Measurements from ENCODE around the gene RAB33B.
"Not testable (repeated sequence)": the region's sequence is repeated elsewhere in the genome, so short reads cannot be mapped to it uniquely, and the experiment has no call there.

The RAB33B gene

DNA sequence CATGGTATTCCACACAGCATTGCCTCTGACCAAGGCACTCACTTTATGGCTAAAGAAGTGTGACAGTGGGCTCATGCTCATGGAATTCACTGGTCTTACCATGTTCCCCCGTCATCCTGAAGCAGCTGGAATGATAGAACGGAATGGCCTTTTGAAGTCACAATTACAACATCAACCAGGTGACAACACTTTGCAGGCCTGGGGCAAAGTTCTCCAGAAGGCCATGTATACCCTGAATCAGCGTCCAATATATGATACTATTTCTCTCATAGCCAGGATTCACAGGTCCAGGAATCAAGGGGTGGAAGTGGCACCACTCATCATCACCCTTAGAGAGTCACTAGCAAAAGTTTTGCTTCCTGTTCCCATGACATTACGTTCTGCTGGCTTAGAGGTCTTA, 6.8 kb upstream of the RAB33B start:
- H3K27me3 ChIP-seq (ENCODE audit: control insufficient read depth, insufficient read depth, low read length); H3K9ac ChIP-seq (ENCODE audit: low read length); H3K27ac ChIP-seq (ENCODE audit: low read depth, low read length); H3K9me3 ChIP-seq (ENCODE audit: control insufficient read depth, insufficient read depth, low read depth, low read length); H3K36me3 ChIP-seq (ENCODE audit: control insufficient read depth, insufficient read depth, low read length); H3K4me3 ChIP-seq (ENCODE audit: low read depth, low read length); H3K4me1 ChIP-seq (ENCODE audit: control insufficient read depth, insufficient read depth, low read length): not testable (repeated sequence)

DNA sequence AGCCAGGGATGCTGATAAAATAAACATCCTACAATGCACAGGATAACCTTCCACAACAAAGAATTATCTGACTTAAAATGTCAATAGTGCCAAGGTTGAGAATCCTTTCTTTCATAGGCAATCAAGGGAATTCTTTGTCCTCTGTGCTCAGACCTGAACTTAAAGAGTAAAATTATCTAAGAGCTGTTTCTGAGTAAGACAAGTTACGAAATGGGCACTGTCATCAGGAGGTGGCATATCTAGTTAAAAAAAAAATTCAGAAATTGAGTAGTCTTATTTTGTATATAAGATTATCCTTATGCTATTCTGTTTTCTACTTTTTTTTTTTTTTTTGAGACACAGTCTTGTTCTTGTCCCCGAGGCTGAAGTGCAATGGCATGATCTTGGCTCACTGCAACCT, 3.3 kb upstream of the RAB33B start:
- Histone ChIP-seq H3K9me3 (ENCODE audit: control insufficient read depth, insufficient read depth, low read depth, low read length) (no peaks in the 10 kb centered on the region), H3K4me3 (ENCODE audit: low read depth, low read length) (no peak overlapping the region), H3K36me3 (ENCODE audit: control insufficient read depth, insufficient read depth, low read length) (no peaks in the 10 kb centered on the region; the same call in 1 of the 2 replicates), H3K9ac (ENCODE audit: low read length) (no peak overlapping the region), H3K4me1 (ENCODE audit: control insufficient read depth, insufficient read depth, low read length) (peaks cover 11% of the 10 kb centered on the region; the same call in 1 of the 2 replicates), H3K27me3 (ENCODE audit: control insufficient read depth, insufficient read depth, low read length) (no peaks in the 10 kb centered on the region), H3K27ac (ENCODE audit: low read depth, low read length) (no peak overlapping the region)

DNA sequence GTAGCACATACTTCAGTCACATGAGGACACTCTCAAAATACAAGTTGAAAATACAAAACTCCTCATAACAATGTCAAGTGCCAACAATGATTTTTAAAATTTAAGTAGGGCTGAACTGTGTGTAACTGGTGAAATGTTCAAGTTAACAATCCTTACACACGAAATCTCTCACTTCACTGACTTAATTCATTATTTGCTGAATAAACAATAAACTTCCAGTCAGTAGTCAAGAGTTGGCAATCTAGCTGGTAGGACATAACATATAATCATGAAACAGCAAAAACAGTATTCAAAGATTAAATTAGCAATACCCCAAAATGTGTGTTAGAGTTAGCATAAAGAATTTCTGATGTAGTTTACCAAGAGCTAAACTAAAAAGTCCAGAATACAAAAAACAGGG, 1.9 kb upstream of the RAB33B start:
- Histone ChIP-seq H3K4me3 (ENCODE audit: low read depth, low read length) (peak overlapping the region; percentile 98), H3K9me3 (ENCODE audit: control insufficient read depth, insufficient read depth, low read depth, low read length) (no peaks in the 10 kb centered on the region), H3K9ac (ENCODE audit: low read length) (no peak overlapping the region), H3K4me1 (ENCODE audit: control insufficient read depth, insufficient read depth, low read length) (peaks cover 19% of the 10 kb centered on the region), H3K27ac (ENCODE audit: low read depth, low read length) (no peak overlapping the region), H3K27me3 (ENCODE audit: control insufficient read depth, insufficient read depth, low read length) (no peaks in the 10 kb centered on the region), H3K36me3 (ENCODE audit: control insufficient read depth, insufficient read depth, low read length) (no peaks in the 10 kb centered on the region; the same call in 1 of the 2 replicates)

DNA sequence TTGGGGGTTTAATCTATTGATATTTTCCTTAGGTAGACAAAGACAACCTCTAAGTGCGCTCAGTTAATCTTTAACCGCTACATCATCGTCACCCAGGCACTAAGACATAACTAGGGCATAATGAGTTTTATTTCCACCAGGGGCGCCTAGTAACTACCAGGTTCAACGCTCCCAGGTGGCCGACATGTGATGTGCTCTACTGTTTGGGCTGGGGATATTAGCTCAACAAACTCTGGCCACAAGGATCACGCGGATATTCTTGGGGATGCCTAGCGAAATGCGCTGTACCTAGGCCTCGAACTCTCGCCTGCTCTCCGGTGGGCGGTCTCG, 915 bp upstream of the RAB33B start:
- no peaks in the 10 kb centered on the region; the same call in 1 of the 2 replicates for H3K36me3 ChIP-seq (ENCODE audit: control insufficient read depth, insufficient read depth, low read length)
- peaks cover 19% of the 10 kb centered on the region for H3K4me1 ChIP-seq (ENCODE audit: control insufficient read depth, insufficient read depth, low read length)
- H3K27ac ChIP-seq (ENCODE audit: low read depth, low read length), result peak overlapping the region; percentile 74
- no peaks in the 10 kb centered on the region for H3K27me3 ChIP-seq (ENCODE audit: control insufficient read depth, insufficient read depth, low read length)
- H3K9ac ChIP-seq (ENCODE audit: low read length), result peak overlapping the region; percentile 86
- no peaks in the 10 kb centered on the region for H3K9me3 ChIP-seq (ENCODE audit: control insufficient read depth, insufficient read depth, low read depth, low read length)
- peak overlapping the region; percentile 98 for H3K4me3 ChIP-seq (ENCODE audit: low read depth, low read length)

DNA sequence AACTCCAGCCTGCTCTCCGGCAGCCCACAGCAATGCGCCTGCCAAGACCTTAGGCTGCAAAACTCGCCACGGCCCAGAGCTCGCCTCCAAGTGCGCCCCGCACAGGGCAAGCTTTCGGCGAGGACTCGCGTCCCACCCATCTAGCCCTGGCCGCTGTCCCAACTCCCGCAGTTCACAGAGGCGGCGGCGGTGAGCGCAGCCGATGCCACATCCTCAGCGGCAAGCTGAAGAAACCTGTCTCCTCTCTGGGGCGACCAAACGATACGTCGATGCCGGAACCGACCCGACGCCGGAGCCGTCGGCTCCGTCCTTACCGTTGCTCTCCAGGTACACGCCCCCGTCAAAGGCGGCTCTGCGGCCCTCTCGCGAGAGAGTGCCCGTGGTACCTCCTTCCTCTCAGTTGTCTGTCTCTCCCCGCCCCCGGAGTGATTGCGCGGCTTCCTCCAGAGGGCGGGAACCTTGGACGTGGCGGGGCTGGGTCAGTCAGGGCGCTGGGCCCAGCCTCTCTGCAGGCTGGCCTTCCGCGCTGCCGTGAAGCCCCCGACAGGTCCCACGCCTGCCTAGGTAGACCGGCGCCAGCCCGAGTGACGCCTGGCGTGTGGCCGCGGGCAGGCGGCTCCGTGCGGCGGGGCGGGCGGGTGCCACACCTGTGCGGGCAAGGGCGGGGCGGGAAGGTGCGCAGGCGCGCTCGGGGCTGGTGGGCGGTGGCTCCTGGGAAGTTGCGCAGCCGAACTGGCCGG, 380 bp upstream of the RAB33B start:
- Histone ChIP-seq H3K4me1 (ENCODE audit: control insufficient read depth, insufficient read depth, low read length) (peaks cover 22% of the 10 kb centered on the region), H3K27ac (ENCODE audit: low read depth, low read length) (peak overlapping the region; percentile 74), H3K36me3 (ENCODE audit: control insufficient read depth, insufficient read depth, low read length) (no peaks in the 10 kb centered on the region), H3K27me3 (ENCODE audit: control insufficient read depth, insufficient read depth, low read length) (no peaks in the 10 kb centered on the region), H3K4me3 (ENCODE audit: low read depth, low read length) (peak overlapping the region; percentile 98), H3K9me3 (ENCODE audit: control insufficient read depth, insufficient read depth, low read depth, low read length) (no peaks in the 10 kb centered on the region), H3K9ac (ENCODE audit: low read length) (peak overlapping the region; percentile 86)

DNA sequence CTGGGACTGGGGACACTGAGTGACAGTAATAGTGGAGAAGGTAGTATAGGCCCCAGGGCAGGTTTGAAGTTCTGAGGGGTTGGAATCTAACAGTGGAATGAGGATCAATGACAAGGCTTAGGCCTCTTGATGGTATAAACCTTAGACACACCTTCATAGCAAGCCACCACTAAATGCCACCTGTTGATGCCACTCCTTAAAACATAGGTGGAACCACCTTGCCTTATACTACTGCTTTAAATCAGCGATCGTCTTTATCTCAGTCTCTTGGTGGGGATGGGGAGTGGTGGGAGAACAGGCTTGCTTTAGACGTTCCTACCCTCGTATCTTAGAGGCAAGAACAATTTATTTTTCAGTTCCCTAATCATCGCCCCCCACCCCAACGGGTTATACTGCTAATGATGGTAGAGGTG, 1.2 kb downstream of the RAB33B start:
- Histone ChIP-seq H3K9ac (ENCODE audit: low read length) (peak overlapping the region; percentile 86), H3K9me3 (ENCODE audit: control insufficient read depth, insufficient read depth, low read depth, low read length) (no peaks in the 10 kb centered on the region), H3K27ac (ENCODE audit: low read depth, low read length) (no peak overlapping the region), H3K36me3 (ENCODE audit: control insufficient read depth, insufficient read depth, low read length) (no peaks in the 10 kb centered on the region), H3K4me1 (ENCODE audit: control insufficient read depth, insufficient read depth, low read length) (peaks cover 32% of the 10 kb centered on the region), H3K27me3 (ENCODE audit: control insufficient read depth, insufficient read depth, low read length) (no peaks in the 10 kb centered on the region), H3K4me3 (ENCODE audit: low read depth, low read length) (peak overlapping the region; percentile 98)

DNA sequence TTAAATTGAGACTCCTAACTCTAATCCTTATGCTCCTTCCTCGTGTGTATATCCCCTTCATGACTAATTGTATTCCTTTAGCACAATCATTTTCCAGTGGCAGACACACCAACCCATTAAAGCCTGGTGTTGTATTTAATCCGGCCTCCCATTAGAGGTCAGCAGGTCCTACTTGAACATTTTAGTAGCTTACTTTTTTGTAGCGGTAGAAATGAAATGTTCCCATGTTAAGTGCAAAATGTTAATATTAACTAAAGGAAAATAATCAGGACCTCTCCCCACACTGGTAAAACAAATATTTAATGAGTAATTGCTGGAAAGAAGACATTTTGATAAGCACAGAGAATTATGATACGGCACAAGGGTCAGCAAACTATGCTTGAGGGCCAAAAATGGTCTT, 3.4 kb downstream of the RAB33B start:
- Histone ChIP-seq H3K36me3 (ENCODE audit: control insufficient read depth, insufficient read depth, low read length) (no peaks in the 10 kb centered on the region), H3K4me3 (ENCODE audit: low read depth, low read length) (no peak overlapping the region), H3K9me3 (ENCODE audit: control insufficient read depth, insufficient read depth, low read depth, low read length) (no peaks in the 10 kb centered on the region), H3K4me1 (ENCODE audit: control insufficient read depth, insufficient read depth, low read length) (peaks cover 41% of the 10 kb centered on the region), H3K9ac (ENCODE audit: low read length) (no peak overlapping the region), H3K27me3 (ENCODE audit: control insufficient read depth, insufficient read depth, low read length) (no peaks in the 10 kb centered on the region), H3K27ac (ENCODE audit: low read depth, low read length) (no peak overlapping the region)

DNA sequence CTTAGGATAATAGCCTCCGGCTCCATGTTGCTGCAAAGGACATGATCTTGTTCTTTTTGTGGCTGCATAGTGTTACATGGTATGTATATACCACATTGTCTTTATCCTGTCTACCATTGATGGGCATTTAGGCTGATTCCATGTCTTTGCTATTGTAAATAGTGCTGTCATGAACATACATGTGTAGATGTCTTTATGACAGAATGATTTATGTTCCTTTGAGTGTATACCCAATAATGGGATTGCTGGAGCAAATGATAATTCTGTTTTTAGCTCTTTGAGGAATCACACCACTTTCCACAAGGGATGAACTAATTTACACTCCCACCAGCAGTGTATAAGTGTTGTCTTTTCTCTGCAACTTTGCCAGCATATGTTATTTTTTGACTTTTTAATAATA, 4.6 kb downstream of the RAB33B start:
- H3K27ac ChIP-seq (ENCODE audit: low read depth, low read length), result no peak overlapping the region

DNA sequence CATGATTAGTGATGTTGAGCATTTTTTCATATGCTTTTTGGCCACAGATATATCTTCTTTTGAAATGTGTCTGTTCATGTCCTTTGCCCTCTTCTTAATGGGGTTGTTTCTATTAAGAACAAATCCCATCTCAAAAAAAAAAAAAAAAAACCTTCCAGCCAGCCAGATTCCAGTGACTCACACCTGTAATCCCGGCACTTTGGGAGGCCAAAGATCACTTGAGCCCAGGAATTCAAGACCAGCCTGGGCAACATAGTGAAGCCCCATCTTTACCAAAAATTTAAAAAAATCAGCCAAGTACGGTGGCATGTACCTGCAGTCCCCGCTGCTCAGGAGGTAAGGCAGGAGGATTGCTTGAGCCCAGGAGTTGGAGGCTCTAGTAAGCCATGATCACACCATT, 5.1 kb downstream of the RAB33B start:
- Histone ChIP-seq H3K4me3 (ENCODE audit: low read depth, low read length) (no peak overlapping the region), H3K9ac (ENCODE audit: low read length) (no peak overlapping the region), H3K27ac (ENCODE audit: low read depth, low read length) (no peak overlapping the region), H3K36me3 (ENCODE audit: control insufficient read depth, insufficient read depth, low read length) (no peaks in the 10 kb centered on the region), H3K9me3 (ENCODE audit: control insufficient read depth, insufficient read depth, low read depth, low read length) (peaks cover 3% of the 10 kb centered on the region; the same call in 1 of the 2 replicates), H3K27me3 (ENCODE audit: control insufficient read depth, insufficient read depth, low read length) (no peaks in the 10 kb centered on the region), H3K4me1 (ENCODE audit: control insufficient read depth, insufficient read depth, low read length) (peaks cover 40% of the 10 kb centered on the region)

More for the DNA sequence above, 4.6 kb downstream of the RAB33B start:
- Histone ChIP-seq H3K36me3 (ENCODE audit: control insufficient read depth, insufficient read depth, low read length) (no peaks in the 10 kb centered on the region), H3K9ac (ENCODE audit: low read length) (no peak overlapping the region), H3K9me3 (ENCODE audit: control insufficient read depth, insufficient read depth, low read depth, low read length) (peaks cover under 1% of the 10 kb centered on the region; the same call in 1 of the 2 replicates), H3K27me3 (ENCODE audit: control insufficient read depth, insufficient read depth, low read length) (no peaks in the 10 kb centered on the region), H3K4me1 (ENCODE audit: control insufficient read depth, insufficient read depth, low read length) (peaks cover 40% of the 10 kb centered on the region), H3K4me3 (ENCODE audit: low read depth, low read length) (no peak overlapping the region)

DNA sequence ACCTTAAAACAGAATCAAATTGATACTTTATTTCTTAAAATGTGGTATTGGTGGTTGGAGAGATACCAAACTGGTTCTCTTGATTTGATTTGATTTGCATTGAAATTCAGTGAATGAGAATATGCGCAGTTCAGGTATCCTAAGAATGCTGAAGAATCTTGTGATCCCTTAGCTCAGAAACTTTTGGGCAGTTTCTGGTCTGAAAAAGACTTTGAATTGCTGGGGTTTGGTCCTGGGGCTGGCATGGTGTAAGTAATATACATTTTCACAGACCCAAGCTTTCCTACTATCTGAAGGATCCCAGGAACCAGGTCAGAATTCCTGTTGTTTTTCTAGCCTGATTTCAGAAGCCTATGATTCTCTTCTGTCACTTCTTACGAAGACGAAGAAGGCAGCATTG, 6.6 kb downstream of the RAB33B start:
- H3K4me3 ChIP-seq (ENCODE audit: low read depth, low read length), result peak overlapping the region; percentile 32
- H3K36me3 ChIP-seq (ENCODE audit: control insufficient read depth, insufficient read depth, low read length), result no peaks in the 10 kb centered on the region
- no peaks in the 10 kb centered on the region for H3K27me3 ChIP-seq (ENCODE audit: control insufficient read depth, insufficient read depth, low read length)
- H3K4me1 ChIP-seq (ENCODE audit: control insufficient read depth, insufficient read depth, low read length), result peaks cover 34% of the 10 kb centered on the region
- H3K9me3 ChIP-seq (ENCODE audit: control insufficient read depth, insufficient read depth, low read depth, low read length), result peaks cover 3% of the 10 kb centered on the region; the same call in 1 of the 2 replicates
- peak overlapping the region; percentile 3 for H3K9ac ChIP-seq (ENCODE audit: low read length)
- peak overlapping the region; percentile 75 for H3K27ac ChIP-seq (ENCODE audit: low read depth, low read length)

DNA sequence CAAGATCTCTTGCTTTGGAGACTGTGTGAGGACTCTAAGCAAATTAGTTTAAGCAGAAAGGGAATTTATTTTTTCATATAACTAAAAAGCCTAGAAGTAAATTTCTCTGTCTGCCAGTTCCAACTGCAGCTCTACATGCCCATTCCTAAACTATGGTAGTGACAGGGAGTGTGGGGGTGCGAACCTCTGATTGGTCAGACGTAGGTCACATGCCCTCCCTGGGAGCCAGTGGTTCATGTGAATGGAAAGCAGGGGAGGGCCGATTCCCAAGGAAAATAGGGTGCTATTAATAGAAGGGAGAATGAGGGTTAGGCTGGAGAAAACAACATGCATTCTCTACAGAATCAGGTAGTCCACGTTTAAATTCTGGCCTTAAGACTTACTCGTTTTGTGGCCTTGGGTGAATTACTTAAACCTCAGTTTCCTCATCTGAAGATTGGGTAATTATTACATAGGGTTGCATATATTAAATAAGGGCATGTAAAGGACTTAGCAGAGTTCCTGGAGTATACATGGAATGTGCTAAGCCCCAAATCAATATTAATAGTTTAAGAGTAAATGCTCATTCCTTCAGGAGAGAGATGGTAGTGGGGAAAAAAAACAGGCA, 7.2 kb downstream of the RAB33B start:
- Histone ChIP-seq H3K27ac (ENCODE audit: low read depth, low read length) (peak overlapping the region; percentile 75), H3K9me3 (ENCODE audit: control insufficient read depth, insufficient read depth, low read depth, low read length) (peaks cover 5% of the 10 kb centered on the region; the same call in 1 of the 2 replicates), H3K27me3 (ENCODE audit: control insufficient read depth, insufficient read depth, low read length) (no peaks in the 10 kb centered on the region), H3K9ac (ENCODE audit: low read length) (peak overlapping the region; percentile 3), H3K4me1 (ENCODE audit: control insufficient read depth, insufficient read depth, low read length) (peaks cover 31% of the 10 kb centered on the region), H3K4me3 (ENCODE audit: low read depth, low read length) (peak overlapping the region; percentile 32), H3K36me3 (ENCODE audit: control insufficient read depth, insufficient read depth, low read length) (no peaks in the 10 kb centered on the region)

Measured in HUES6 (cell line).